CD14-positive monocyte (primary cell): ENCODE results near the gene CTDP1. TPM values are rescaled to one million over a fixed set of nuclear protein-coding genes. Genes with fewer than 3 reads are reported as not detected.

Source experiments
- DNase-seq, 3 donors: peaks; one replicate each; pipeline ENCODE4 v3.0.0-alpha.2; 2011 to 2022
- H2AFZ ChIP-seq: 2 replicates; pipeline ENCODE4 v1.6.0; 2012; ENCODE audit warnings: mild to moderate bottlenecking, low read depth, low read length, inconsistent platforms; ENCODE audit not compliant: insufficient read depth, poor library complexity, severe bottlenecking
- H3K27ac ChIP-seq, 2 donors: 1 replicate in 1 of 2; 2 replicates in 1 of 2; pipeline ENCODE4 v1.5.1; 2012 to 2013; ENCODE audit warnings: low read length in 2 of 2, control low read depth in 1 of 2, inconsistent platforms in 1 of 2, low read depth in 1 of 2, mild to moderate bottlenecking in 1 of 2
- H3K27me3 ChIP-seq, 2 donors: one replicate each; pipeline versions ENCODE4 v1.6.0 to v1.6.1; 2011 to 2013; ENCODE audit warnings: low read length in 2 of 2; ENCODE audit not compliant: control insufficient read depth in 2 of 2, insufficient read depth in 2 of 2
- H3K36me3 ChIP-seq, 2 donors: replicated peaks in 1 of 2; 1 replicate in 1 of 2; 2 replicates in 1 of 2; pipeline versions ENCODE4 v1.5.1 to v1.6.1; 2012 to 2013; ENCODE audit warnings: low read length in 2 of 2, control low read depth in 1 of 2, inconsistent platforms in 1 of 2, mild to moderate bottlenecking in 1 of 2; ENCODE audit not compliant: insufficient read depth in 2 of 2, control insufficient read depth in 1 of 2
- H3K4me1 ChIP-seq, 2 donors: 1 replicate in 1 of 2; 2 replicates in 1 of 2; pipeline versions ENCODE4 v1.5.1 to v1.6.1; 2012 to 2013; ENCODE audit warnings: low read length in 2 of 2, control low read depth in 1 of 2, inconsistent platforms in 1 of 2, mild to moderate bottlenecking in 1 of 2, moderate library complexity in 1 of 2; ENCODE audit not compliant: insufficient read depth in 2 of 2, control insufficient read depth in 1 of 2
- H3K4me2 ChIP-seq: replicated peaks from 2 replicates; pipeline ENCODE3; 2012; ENCODE audit warnings: low read length, moderate library complexity, mild to moderate bottlenecking; ENCODE audit not compliant: poor library complexity, severe bottlenecking; ENCODE audit errors: extremely low read depth
- H3K4me3 ChIP-seq, 3 experiments: fragments of 200-600 bp in 1 of 3; sonication (generic) in 1 of 3; replicated peaks in 1 of 3; 1 replicate in 2 of 3; 2 replicates in 1 of 3; pipeline ENCODE4 v1.5.1; 2011 to 2013; ENCODE audit warnings: low read length in 3 of 3, mild to moderate bottlenecking in 3 of 3, control low read depth in 2 of 3, low read depth in 2 of 3, inconsistent platforms in 1 of 3, moderate library complexity in 1 of 3
- H3K79me2 ChIP-seq: 2 replicates; pipeline ENCODE4 v1.6.0; 2012; ENCODE audit warnings: mild to moderate bottlenecking, control low read depth, inconsistent platforms, low read length, moderate library complexity; ENCODE audit not compliant: insufficient read depth
- H3K9ac ChIP-seq: 2 replicates; pipeline ENCODE4 v1.6.0; 2017; ENCODE audit warnings: low read length, mild to moderate bottlenecking; ENCODE audit not compliant: insufficient read depth, poor library complexity, severe bottlenecking
- H3K9me3 ChIP-seq, 2 donors: replicated peaks in 1 of 2; 1 replicate in 1 of 2; 2 replicates in 1 of 2; pipeline versions ENCODE4 v1.5.1 to v1.6.1; 2012 to 2013; ENCODE audit warnings: low read length in 2 of 2, control low read depth in 1 of 2; ENCODE audit not compliant: control insufficient read depth in 1 of 2, insufficient read depth in 1 of 2
- H4K20me1 ChIP-seq: 2 replicates; pipeline ENCODE4 v1.6.0; 2012; ENCODE audit warnings: mild to moderate bottlenecking, low read length, control low read depth, moderate library complexity; ENCODE audit not compliant: insufficient read depth
- H3K27ac Mint-ChIP-seq, 7 donors: one replicate each; pipeline ENCODE4 v1.8.0; 2020; ENCODE audit warnings: mild to moderate bottlenecking in 7 of 7, mixed read lengths in 7 of 7, moderate library complexity in 6 of 7, inconsistent platforms in 2 of 7
- H3K27me3 Mint-ChIP-seq, 3 donors: one replicate each; pipeline ENCODE4 v1.8.0; 2021 to 2022; ENCODE audit warnings: low read depth in 3 of 3, mild to moderate bottlenecking in 3 of 3, mixed read lengths in 3 of 3, moderate library complexity in 3 of 3, inconsistent platforms in 1 of 3
- H3K36me3 Mint-ChIP-seq, 2 donors: one replicate each; pipeline ENCODE4 v1.8.0; 2020; ENCODE audit warnings: mixed read lengths in 2 of 2, inconsistent platforms in 1 of 2, mild to moderate bottlenecking in 1 of 2
- H3K4me1 Mint-ChIP-seq: one replicate; pipeline ENCODE4 v1.8.0; 2020; ENCODE audit warnings: mild to moderate bottlenecking, mixed read lengths
- H3K4me3 Mint-ChIP-seq, 2 donors: one replicate each; pipeline ENCODE4 v1.8.0; 2020; ENCODE audit warnings: mild to moderate bottlenecking in 2 of 2, mixed read lengths in 2 of 2, moderate library complexity in 1 of 2
- H3K9me3 Mint-ChIP-seq, 7 donors: one replicate each; pipeline ENCODE4 v1.8.0; 2020 to 2022; ENCODE audit warnings: mixed read lengths in 7 of 7, mild to moderate bottlenecking in 6 of 7, moderate library complexity in 6 of 7, inconsistent platforms in 2 of 7
- CTCF ChIP-seq: fragments of 200-600 bp; IDR thresholded peaks from one replicate; pipeline ENCODE4 v1.8.0; 2022; ENCODE audit warnings: antibody characterized with exemption, mild to moderate bottlenecking
- WGBS: methylation state at CpG from one replicate; pipeline ENCODE4 v1.1.5; 2013; ENCODE audit warnings: missing lambda C conversion rate; ENCODE audit not compliant: insufficient coverage; 5-methylcytosine and 5-hydroxymethylcytosine counted together
- intact Hi-C, 2 donors: fragments of 100-400 bp; cut with micrococcal nuclease; formaldehyde crosslinking; loops; one replicate each; pipeline versions ENCODE4 v1.15.0 to v1.15.1; 2023
- polyA plus RNA-seq, 3 donors: library from polyadenylated mRNA; depleted of rRNA in 1 of 3; unstranded in 2 of 3; stranded (reverse) in 1 of 3; fragments of 300-500 nt in 2 of 3; fragments of >200 nt in 1 of 3; fragmentation: Illumina TruSeq in 2 of 3; gene quantifications; 1 replicate in 2 of 3; 2 replicates in 1 of 3; pipeline ENCODE4 v1.2.3, GENCODE V29; 2012 to 2021

CTDP1 gene
- polyA plus RNA-seq, 3 donors = 9.1 to 13.9 (median 9.1) TPM

- H3K9me3 Mint-ChIP-seq = peaks cover 0 to 10% (median 2%) of the 10 kb centered on the region in 7 donors
Measured at GRCh38 chr18:79775441-79776221, 96.0 kb downstream of the CTDP1 start.

GRCh38 chr18:79776674-79777073, 97.1 kb downstream of the CTDP1 start:
- no peak for TF ChIP-seq CTCF
- Histone ChIP-seq H3K4me1 (no peaks in the 10 kb centered on the region), H4K20me1 (no peaks in the 10 kb centered on the region), H3K9ac (no peak overlapping the region), H3K9me3 (no peaks in the 10 kb centered on the region), H3K27ac (no peak overlapping the region), H3K4me2 (no peak overlapping the region), H3K36me3 (no peaks in the 10 kb centered on the region), H3K79me2 (no peaks in the 10 kb centered on the region), H3K27me3 (no peaks in the 10 kb centered on the region), H3K4me3 (no peak overlapping the region), H2AFZ (no peak overlapping the region)
- 100% methylated on average over 2 of the region's 2 CpGs for WGBS
- Mint-ChIP-seq H3K4me1 (no peaks in the 10 kb centered on the region), H3K36me3 (no peaks in the 10 kb centered on the region), H3K9me3 (peaks cover 0 to 9% (median 2%) of the 10 kb centered on the region in 7 donors), H3K27ac (no peak overlapping the region), H3K27me3 (peaks cover 1 to 22% (median 16%) of the 10 kb centered on the region in 3 donors), H3K4me3 (no peak overlapping the region)
- no peak for DNase-seq
- intact Hi-C loops = loop anchor here in 1 of 2 donors (10.0 kb wide), 1 partner anchor 58 kb away; no protein-coding TSS in a partner anchor

More at GRCh38 chr18:79775441-79776221, 96.0 kb downstream of the CTDP1 start:
- H2AFZ ChIP-seq = no peak overlapping the region
- no peak overlapping the region for H3K27ac Mint-ChIP-seq
- peaks cover 0 to 2% of the 10 kb centered on the region in 2 donors for H3K9me3 ChIP-seq
- no peaks in the 10 kb centered on the region for H3K36me3 ChIP-seq
- no peaks in the 10 kb centered on the region for H3K79me2 ChIP-seq
- H3K4me2 ChIP-seq = no peak overlapping the region
- no peak overlapping the region for H3K4me3 ChIP-seq
- H4K20me1 ChIP-seq = no peaks in the 10 kb centered on the region
- no peaks in the 10 kb centered on the region for H3K27me3 ChIP-seq
- peaks cover 1 to 22% (median 16%) of the 10 kb centered on the region in 3 donors for H3K27me3 Mint-ChIP-seq
- no peaks in the 10 kb centered on the region for H3K4me1 ChIP-seq
- no peak overlapping the region for H3K9ac ChIP-seq
- no peak for TF ChIP-seq CTCF
- H3K4me3 Mint-ChIP-seq = no peak overlapping the region
- intact Hi-C loops = loop anchor here in 1 of 2 donors (10.0 kb wide), 1 partner anchor 59 kb away; no protein-coding TSS in a partner anchor
- no peaks in the 10 kb centered on the region for H3K36me3 Mint-ChIP-seq
- no peak overlapping the region for H3K27ac ChIP-seq
- DNase-seq = no peak
- 89% methylated on average over 30 of the region's 35 CpGs for WGBS
- H3K4me1 Mint-ChIP-seq = no peaks in the 10 kb centered on the region
